GM19025 (cell line): ENCODE data around the gene WDR33.
A peak's percentile ranks its signal among the peaks of the same experiment; 100 is the strongest.

ENCODE experiments used
- ATAC-seq: cut with Tn5 transposase; IDR thresholded peaks from one replicate; pipeline ENCODE4 v1.9.1; 2021; ENCODE audit warnings: mild to moderate bottlenecking, low read depth, moderate library complexity; ENCODE audit not compliant: unreplicated experiment

WDR33 gene

GRCh38 chr2:127769587-127769986 lies 41.4 kb downstream of the WDR33 start:
- ATAC-seq, result no peak

GRCh38 chr2:127768775-127769479 lies 42.0 kb downstream of the WDR33 start:
- ATAC-seq, result no peak

GRCh38 chr2:127763776-127764175 lies 47.2 kb downstream of the WDR33 start:
- ATAC-seq, result no peak

GRCh38 chr2:127762846-127763245 lies 48.1 kb downstream of the WDR33 start:
- ATAC-seq, result no peak

GRCh38 chr2:127762441-127762840 lies 48.5 kb downstream of the WDR33 start:
- no peak for ATAC-seq

GRCh38 chr2:127759931-127760330 lies 51.0 kb downstream of the WDR33 start:
- ATAC-seq, result no peak

GRCh38 chr2:127754186-127754585 lies 56.8 kb downstream of the WDR33 start:
- no peak for ATAC-seq

- no peak for ATAC-seq
Observed at GRCh38 chr2:127753374-127753773, 57.6 kb downstream of the WDR33 start.

GRCh38 chr2:127749537-127749936 lies 61.4 kb downstream of the WDR33 start:
- peak; percentile 98 for ATAC-seq

GRCh38 chr2:127747621-127748020 lies 63.4 kb downstream of the WDR33 start:
- ATAC-seq, result no peak

- ATAC-seq, result no peak
Observed at GRCh38 chr2:127743477-127744026, 67.4 kb downstream of the WDR33 start.

- ATAC-seq, result no peak
Observed at GRCh38 chr2:127740665-127741288, 70.2 kb downstream of the WDR33 start.

- no peak for ATAC-seq
Observed at GRCh38 chr2:127739800-127740199, 71.2 kb downstream of the WDR33 start.

GRCh38 chr2:127737892-127738291 lies 73.1 kb downstream of the WDR33 start:
- ATAC-seq, result no peak

- ATAC-seq, result peak; percentile 68
Observed at GRCh38 chr2:127735537-127736399, 75.2 kb downstream of the WDR33 start.

GRCh38 chr2:127735044-127735443 lies 75.9 kb downstream of the WDR33 start:
- ATAC-seq, result no peak

GRCh38 chr2:127733816-127734537 lies 77.0 kb downstream of the WDR33 start:
- ATAC-seq, result no peak

GRCh38 chr2:127733113-127733815 lies 77.7 kb downstream of the WDR33 start:
- no peak for ATAC-seq

- ATAC-seq, result no peak
Observed at GRCh38 chr2:127726158-127726880, 84.7 kb downstream of the WDR33 start.
